NT2/D1 (cell line): ENCODE data around the gene KLHL30.

Source experiments
- YY1 ChIP-seq: IDR thresholded peaks from 2 replicates; pipeline ENCODE4 v1.6.1; 2011; ENCODE audit not compliant: insufficient read length, insufficient read depth
- ZNF274 ChIP-seq: IDR thresholded peaks from 2 replicates; pipeline ENCODE4 v1.6.1; 2011; ENCODE audit warnings: mild to moderate bottlenecking, low read depth, low read length

DNA sequence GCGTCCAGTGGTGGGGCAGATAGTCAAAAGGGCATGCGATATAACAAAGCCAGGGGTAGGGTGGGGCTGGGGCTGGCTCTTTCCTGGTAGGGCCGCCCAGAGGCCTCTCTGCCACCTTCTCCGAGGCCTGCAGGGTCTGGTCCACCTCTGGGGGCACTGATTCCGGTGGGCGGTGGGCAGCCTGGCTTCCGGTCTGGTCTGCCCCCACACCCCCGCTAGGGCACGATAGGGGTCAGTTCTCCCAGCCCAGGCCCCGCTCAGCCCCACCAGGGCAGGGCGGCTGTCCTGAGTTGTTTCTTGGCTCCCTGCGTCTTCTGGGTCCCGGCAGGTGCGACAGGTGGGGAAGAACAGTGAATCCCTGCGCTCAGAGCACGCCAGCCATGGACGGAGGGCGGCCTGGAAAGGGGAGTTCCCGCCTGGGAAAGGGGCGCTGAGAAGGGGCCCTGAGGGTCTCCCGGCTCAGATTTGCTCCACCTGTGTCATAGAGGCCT lies 19.6 kb downstream of the KLHL30 start:
- TF ChIP-seq YY1 (no peak), ZNF274 (no peak)
